ENCODE results near the gene NEMP1. TPM values are rescaled to one million over a fixed set of nuclear protein-coding genes. Genes with fewer than 3 reads are reported as not detected.
"Not testable (repeated sequence)": the region's sequence is repeated elsewhere in the genome, so short reads cannot be mapped to it uniquely, and the experiment has no call there.

The NEMP1 gene
- total RNA-seq, 4 donors from 2014 or later: 8.3 to 11.8 (median 10.0) TPM

DNA sequence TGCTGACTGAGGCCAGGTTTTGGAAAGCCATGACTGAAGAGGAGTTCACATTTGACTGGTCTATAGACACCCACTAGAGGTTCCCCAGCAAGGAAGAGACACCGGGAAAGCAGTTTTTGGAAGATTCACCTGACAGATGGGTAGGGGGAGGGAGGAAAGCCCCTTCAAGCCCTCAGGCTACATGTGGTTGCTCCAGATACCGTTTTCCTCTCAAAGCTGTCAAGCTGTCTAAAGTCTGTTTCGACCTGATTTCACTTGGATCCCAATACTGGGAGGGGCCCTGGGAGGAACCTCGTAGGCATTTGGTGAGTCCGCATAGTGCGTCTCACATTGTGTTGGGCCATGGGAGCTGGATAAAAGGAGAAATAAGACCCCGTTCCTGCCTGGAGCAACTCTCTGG lies 48.0 kb upstream of the NEMP1 start:
- Histone ChIP-seq H3K9me3 (no peaks in the 10 kb centered on the region), H3K4me1 (peaks cover 9 to 41% (median 38%) of the 10 kb centered on the region in 4 donors), H3K27ac (replicated peaks in 1 of 4) (peak overlapping the region; percentile 95 to 99 (median 99)), H3K4me3 (peak overlapping the region in 1 of 4 donors; percentile 88), H3K36me3 (no peaks in the 10 kb centered on the region), H3K27me3 (peaks cover 0 to 2% (median 0%) of the 10 kb centered on the region in 4 donors)
- intact Hi-C loops (cut with DNase I): loop anchor here (2.0 kb wide), 1 partner anchor 48 kb away; no protein-coding TSS in a partner anchor
- WGBS: 56% methylated on average over 7 of the region's 7 CpGs
- DNase-seq (ENCODE audit: extremely low spot score): no peak
- TF ChIP-seq POLR2AphosphoS5 (IDR thresholded peaks at IDR 0.05): no peak
- TF ChIP-seq EP300 (IDR thresholded peaks at IDR 0.05): no peak
- no peak for TF ChIP-seq POLR2A (IDR thresholded peaks at IDR 0.05; ENCODE audit: low read depth)
- TF ChIP-seq CTCF (IDR thresholded peaks at IDR 0.05): no peak

- WGBS: 89% methylated on average over 11 of the region's 11 CpGs
- Histone ChIP-seq H3K4me3 (no peak overlapping the region), H3K9me3 (no peaks in the 10 kb centered on the region), H3K27me3 (peaks cover 0 to 2% (median 0%) of the 10 kb centered on the region in 4 donors), H3K27ac (replicated peaks in 1 of 4) (no peak overlapping the region), H3K36me3 (no peaks in the 10 kb centered on the region), H3K4me1 (peaks cover 4 to 36% (median 33%) of the 10 kb centered on the region in 4 donors)
- TF ChIP-seq EP300 (IDR thresholded peaks at IDR 0.05): no peak
- TF ChIP-seq CTCF (IDR thresholded peaks at IDR 0.05): no peak
- TF ChIP-seq POLR2A (IDR thresholded peaks at IDR 0.05; ENCODE audit: low read depth): no peak
- TF ChIP-seq POLR2AphosphoS5 (IDR thresholded peaks at IDR 0.05): no peak
- DNase-seq (ENCODE audit: extremely low spot score): no peak
- intact Hi-C loops (cut with DNase I): loop anchor here (2.0 kb wide), 1 partner anchor 49 kb away; no protein-coding TSS in a partner anchor
Measured at GRCh38 chr12:57126061-57126460, 47.5 kb upstream of the NEMP1 start.

GRCh38 chr12:57124261-57124877 lies 45.8 kb upstream of the NEMP1 start:
- Histone ChIP-seq H3K4me3 (no peak overlapping the region), H3K27ac (replicated peaks in 1 of 4) (no peak overlapping the region), H3K36me3 (no peaks in the 10 kb centered on the region), H3K27me3 (peaks cover 0 to 2% (median 0%) of the 10 kb centered on the region in 4 donors), H3K9me3 (no peaks in the 10 kb centered on the region), H3K4me1 (peaks cover 4 to 19% (median 17%) of the 10 kb centered on the region in 4 donors)
- TF ChIP-seq POLR2AphosphoS5 (IDR thresholded peaks at IDR 0.05) (peak in 1 of 2 donors; percentile 39), CTCF (IDR thresholded peaks at IDR 0.05) (peak; percentile 98 to 99 (median 99)), EP300 (IDR thresholded peaks at IDR 0.05) (no peak), POLR2A (IDR thresholded peaks at IDR 0.05; ENCODE audit: low read depth) (no peak)
- no peak for DNase-seq (ENCODE audit: extremely low spot score)
- 14% methylated on average over 10 of the region's 10 CpGs for WGBS
- intact Hi-C loops (cut with DNase I): loop anchor here (2.0 kb wide), 1 partner anchor 58 kb away; no protein-coding TSS in a partner anchor

GRCh38 chr12:57123813-57124212 lies 45.2 kb upstream of the NEMP1 start:
- H3K4me1 ChIP-seq: peaks cover 4 to 17% (median 12%) of the 10 kb centered on the region in 4 donors
- H3K27ac ChIP-seq (replicated peaks in 1 of 4): no peak overlapping the region
- intact Hi-C loops (cut with DNase I): loop anchor here (2.0 kb wide), 1 partner anchor 59 kb away; no protein-coding TSS in a partner anchor
- H3K4me3 ChIP-seq: no peak overlapping the region
- H3K27me3 ChIP-seq: peaks cover 0 to 2% (median 0%) of the 10 kb centered on the region in 4 donors
- 28% methylated on average over 2 of the region's 2 CpGs for WGBS
- H3K36me3 ChIP-seq: no peaks in the 10 kb centered on the region
- H3K9me3 ChIP-seq: no peaks in the 10 kb centered on the region
- no peak for TF ChIP-seq CTCF (IDR thresholded peaks at IDR 0.05)
- no peak for TF ChIP-seq POLR2AphosphoS5 (IDR thresholded peaks at IDR 0.05)
- no peak for TF ChIP-seq EP300 (IDR thresholded peaks at IDR 0.05)
- no peak for TF ChIP-seq POLR2A (IDR thresholded peaks at IDR 0.05; ENCODE audit: low read depth)
- DNase-seq (ENCODE audit: extremely low spot score): no peak

DNA sequence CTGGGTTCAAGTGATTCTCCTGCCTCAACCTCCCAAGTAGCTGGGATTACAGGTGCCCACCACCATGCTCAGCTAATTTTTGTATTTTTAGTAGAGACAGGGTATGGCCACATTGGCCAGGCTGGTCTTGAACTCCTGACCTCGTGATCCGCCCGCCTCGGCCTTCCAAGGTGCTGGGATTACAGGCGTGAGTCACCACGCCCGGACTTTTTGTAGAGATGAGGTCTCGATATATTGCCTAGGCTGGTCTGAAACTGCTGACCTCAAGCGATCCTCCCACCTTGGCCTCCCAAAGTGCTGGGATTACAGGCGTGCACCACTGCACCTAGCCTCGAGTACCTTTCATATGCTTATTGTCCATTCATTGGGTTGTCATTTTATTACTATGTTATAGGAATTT lies 42.1 kb upstream of the NEMP1 start:
- H3K9me3 ChIP-seq; DNase-seq (ENCODE audit: extremely low spot score); H3K4me1 ChIP-seq; intact Hi-C loops (cut with DNase I); H3K27ac ChIP-seq (replicated peaks in 1 of 4); H3K4me3 ChIP-seq; H3K36me3 ChIP-seq; H3K27me3 ChIP-seq: not testable (repeated sequence)
- WGBS: 91% methylated on average over 11 of the region's 11 CpGs

Data from esophagus muscularis mucosa (tissue), 4 donors.